SJCRH30 (cell line): ENCODE data around the gene CPXM1. TPM values are rescaled to one million over a fixed set of nuclear protein-coding genes. Genes with fewer than 3 reads are reported as not detected.

ENCODE experiments used
- DNase-seq, 2 experiments: peaks; one replicate each; pipeline ENCODE4 v3.0.0-alpha.2; 2015 to 2020
- H3K27ac ChIP-seq: fragments of 250-450 bp; sonication (Bioruptor Pico); 2 replicates; pipeline ENCODE4 v1.5.1; 2020; ENCODE audit warnings: mild to moderate bottlenecking, moderate library complexity
- H3K27me3 ChIP-seq: fragments of 250-450 bp; sonication (Bioruptor Pico); 2 replicates; pipeline ENCODE4 v1.5.1; 2020; ENCODE audit warnings: mild to moderate bottlenecking, moderate library complexity
- H3K36me3 ChIP-seq: fragments of 250-450 bp; sonication (Bioruptor Pico); 2 replicates; pipeline ENCODE4 v1.5.1; 2020; ENCODE audit warnings: mild to moderate bottlenecking, moderate library complexity
- H3K4me1 ChIP-seq: fragments of 250-450 bp; sonication (Bioruptor Pico); 2 replicates; pipeline ENCODE4 v1.5.1; 2020; ENCODE audit warnings: mild to moderate bottlenecking, moderate library complexity
- H3K4me3 ChIP-seq: fragments of 250-450 bp; sonication (Bioruptor Pico); 2 replicates; pipeline ENCODE4 v1.5.1; 2020; ENCODE audit warnings: mild to moderate bottlenecking, moderate library complexity
- H3K9me3 ChIP-seq: fragments of 250-450 bp; sonication (Bioruptor Pico); replicated peaks from 2 replicates; pipeline ENCODE4 v1.5.1; 2020; ENCODE audit warnings: mild to moderate bottlenecking, moderate library complexity
- total RNA-seq: library from RNA; depleted of rRNA; stranded (reverse); fragments of >200 nt; shearing (Covaris generic); gene quantifications from 2 replicates; pipeline ENCODE4 v1.2.3, GENCODE V29; 2014

CPXM1 gene
- total RNA-seq, 1 experiment from 2014 or later, result 0.12 TPM

DNA sequence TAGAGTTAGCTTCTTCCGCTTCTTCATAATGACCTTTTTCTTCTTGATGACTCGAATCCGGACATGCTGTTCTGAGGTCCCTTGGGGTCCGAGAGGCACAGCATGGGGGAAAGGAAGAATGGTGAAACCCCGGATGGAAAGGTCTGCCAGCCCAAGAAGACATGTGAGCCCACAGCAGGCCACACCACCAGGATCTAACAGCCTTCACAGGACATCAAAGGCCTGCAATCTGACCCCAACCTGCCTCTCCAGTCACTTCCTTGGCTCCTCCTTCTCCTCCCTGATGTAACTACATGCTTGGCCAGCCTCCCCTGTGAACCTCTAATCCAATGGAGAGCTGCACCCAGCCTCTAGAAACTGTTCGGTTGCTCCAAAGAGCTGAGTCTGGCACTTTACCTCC is 1.6 kb downstream of the CPXM1 start:
- Histone ChIP-seq H3K27me3 (no peaks in the 10 kb centered on the region; the same call in 1 of the 2 replicates), H3K4me1 (no peaks in the 10 kb centered on the region), H3K4me3 (no peak overlapping the region), H3K9me3 (no peaks in the 10 kb centered on the region), H3K27ac (no peak overlapping the region), H3K36me3 (no peaks in the 10 kb centered on the region)
- no peak for DNase-seq

GRCh38 chr20:2798095-2798805 is 2.2 kb downstream of the CPXM1 start:
- H3K4me1 ChIP-seq, result no peaks in the 10 kb centered on the region
- H3K9me3 ChIP-seq, result no peaks in the 10 kb centered on the region
- H3K27me3 ChIP-seq, result peaks cover under 1% of the 10 kb centered on the region; the same call in 1 of the 2 replicates
- no peaks in the 10 kb centered on the region for H3K36me3 ChIP-seq
- no peak overlapping the region for H3K4me3 ChIP-seq
- DNase-seq, result no peak
- H3K27ac ChIP-seq, result no peak overlapping the region

DNA sequence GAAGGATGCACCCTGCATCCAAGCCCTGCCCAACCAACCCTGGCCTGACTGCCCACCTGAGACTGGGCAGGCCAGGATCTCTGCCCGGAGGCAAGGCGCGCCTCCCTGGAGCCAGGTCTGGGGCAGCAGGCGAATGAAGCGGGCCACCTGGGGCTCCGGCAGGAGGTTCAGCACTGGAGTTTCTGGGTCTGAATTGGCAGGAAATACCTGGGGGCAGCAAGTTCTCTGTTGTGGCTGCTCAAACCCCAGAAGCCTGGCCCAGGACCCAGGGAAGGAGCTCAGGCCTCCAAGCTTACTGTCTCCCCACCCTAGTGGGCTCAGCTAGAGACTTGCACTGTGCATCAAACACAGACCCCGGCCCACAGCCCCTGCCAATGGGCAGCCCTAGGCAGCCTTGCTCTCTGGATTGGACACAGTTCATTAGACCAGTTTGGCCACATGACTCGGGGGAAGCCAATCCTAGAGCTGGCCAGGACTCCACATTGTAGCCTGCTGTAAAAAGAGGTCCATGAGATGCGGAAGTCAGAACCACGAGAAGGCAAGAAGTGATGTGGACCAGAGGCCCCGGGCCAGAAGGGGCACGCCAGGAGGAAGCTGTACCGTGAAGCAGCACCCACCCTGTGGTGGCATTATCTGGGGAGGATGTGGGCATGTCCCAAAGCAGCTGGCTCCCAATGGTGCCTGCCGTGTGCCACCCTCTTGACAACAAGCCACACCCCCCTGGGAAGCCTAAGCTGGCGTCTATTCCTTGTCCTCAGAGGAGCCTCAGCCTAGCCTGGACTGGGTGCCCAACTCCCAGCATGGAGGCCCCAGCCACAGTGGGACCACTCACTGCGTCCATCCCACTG is 3.1 kb downstream of the CPXM1 start:
- Histone ChIP-seq H3K27me3 (peaks cover 3% of the 10 kb centered on the region; the same call in 1 of the 2 replicates), H3K9me3 (no peaks in the 10 kb centered on the region), H3K4me3 (no peak overlapping the region), H3K36me3 (no peaks in the 10 kb centered on the region), H3K4me1 (no peaks in the 10 kb centered on the region), H3K27ac (no peak overlapping the region)
- DNase-seq, result no peak

DNA sequence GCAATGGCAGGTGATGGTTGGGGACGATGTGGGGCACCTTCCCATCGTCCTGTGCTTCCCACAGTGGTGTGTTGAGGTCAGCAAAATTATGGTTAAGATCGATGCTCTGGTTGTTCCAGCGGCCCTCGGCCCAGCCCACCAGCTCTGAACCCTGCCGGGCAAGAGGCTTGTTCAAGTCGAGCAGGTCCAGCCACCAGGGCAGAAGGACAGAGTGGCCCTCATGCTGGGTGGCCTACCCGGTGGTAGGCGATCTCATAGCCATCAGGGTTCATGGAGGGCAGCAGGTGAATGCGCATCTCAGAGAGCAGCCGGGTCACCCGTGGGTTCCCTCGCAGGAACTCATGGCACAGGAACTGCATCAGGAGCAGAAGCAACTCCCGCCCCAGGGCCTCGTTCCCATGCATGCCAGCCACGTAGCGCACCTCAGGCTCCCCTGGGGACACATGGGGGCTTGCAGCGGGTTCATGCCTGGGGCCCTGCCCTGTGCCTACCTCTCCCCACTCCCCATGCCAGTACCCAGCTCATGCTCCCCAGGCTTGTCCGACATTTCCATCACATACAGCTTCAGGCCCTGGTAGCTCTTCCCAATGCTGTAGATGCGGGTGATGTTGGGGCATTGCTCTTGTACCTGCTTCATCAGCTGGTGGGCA is 4.3 kb downstream of the CPXM1 start:
- no peak overlapping the region for H3K4me3 ChIP-seq
- peaks cover 3% of the 10 kb centered on the region; the same call in 1 of the 2 replicates for H3K27me3 ChIP-seq
- DNase-seq, result no peak
- H3K36me3 ChIP-seq, result no peaks in the 10 kb centered on the region
- no peaks in the 10 kb centered on the region for H3K4me1 ChIP-seq
- H3K9me3 ChIP-seq, result no peaks in the 10 kb centered on the region
- H3K27ac ChIP-seq, result no peak overlapping the region

DNA sequence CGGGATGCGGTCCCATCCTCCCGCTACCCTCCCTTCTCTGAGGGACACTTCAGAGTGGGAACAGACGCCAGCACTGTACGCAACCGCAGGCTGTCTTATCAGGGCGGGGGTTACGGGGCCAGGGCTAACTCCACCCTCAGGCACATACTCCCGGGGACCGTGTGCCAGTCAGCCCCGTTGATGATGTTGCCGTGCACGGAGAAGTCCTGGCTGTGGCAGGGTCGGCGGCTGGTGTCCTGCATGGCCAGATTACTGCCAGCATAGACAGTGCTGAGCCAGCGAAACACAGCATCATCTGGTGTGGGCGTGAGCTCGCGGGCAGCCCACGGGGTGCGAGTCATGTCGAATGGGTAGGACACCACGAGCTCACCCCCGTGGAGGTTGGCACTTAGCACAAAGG is 5.0 kb downstream of the CPXM1 start:
- Histone ChIP-seq H3K27ac (no peak overlapping the region), H3K4me3 (no peak overlapping the region), H3K36me3 (no peaks in the 10 kb centered on the region), H3K27me3 (peaks cover 3% of the 10 kb centered on the region; the same call in 1 of the 2 replicates), H3K9me3 (no peaks in the 10 kb centered on the region), H3K4me1 (no peaks in the 10 kb centered on the region)
- no peak for DNase-seq

DNA sequence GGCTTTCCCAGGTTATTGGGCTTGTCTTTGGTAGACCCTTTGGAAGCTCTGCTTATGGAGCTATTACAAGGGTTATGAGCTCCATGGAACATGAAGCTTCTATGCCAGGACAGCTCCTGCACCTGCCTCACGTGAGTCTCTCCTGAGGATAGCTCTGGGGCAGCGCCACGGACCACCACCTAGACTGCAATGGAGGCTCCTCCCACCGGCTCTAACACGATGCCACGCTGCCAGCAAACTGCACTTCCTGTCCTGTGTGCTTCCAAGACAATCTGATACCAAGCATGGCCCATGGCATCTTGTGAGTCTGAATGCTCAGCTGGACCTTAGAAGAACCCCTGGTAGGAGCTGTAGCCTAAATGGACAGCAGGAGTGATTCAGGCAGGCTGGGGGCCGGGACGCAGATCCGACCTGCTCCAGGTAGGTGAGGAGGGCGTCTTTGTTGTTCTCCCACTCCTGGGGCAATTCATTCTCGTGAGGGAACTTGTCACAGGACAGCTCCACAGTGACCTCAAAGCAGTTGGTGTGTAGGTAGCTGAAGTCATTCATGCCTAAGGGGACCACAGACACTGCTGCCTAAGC is 5.5 kb downstream of the CPXM1 start:
- H3K36me3 ChIP-seq, result no peaks in the 10 kb centered on the region
- H3K4me1 ChIP-seq, result no peaks in the 10 kb centered on the region
- peaks cover 3% of the 10 kb centered on the region; the same call in 1 of the 2 replicates for H3K27me3 ChIP-seq
- no peak overlapping the region for H3K27ac ChIP-seq
- no peak overlapping the region for H3K4me3 ChIP-seq
- H3K9me3 ChIP-seq, result no peaks in the 10 kb centered on the region
- no peak for DNase-seq

DNA sequence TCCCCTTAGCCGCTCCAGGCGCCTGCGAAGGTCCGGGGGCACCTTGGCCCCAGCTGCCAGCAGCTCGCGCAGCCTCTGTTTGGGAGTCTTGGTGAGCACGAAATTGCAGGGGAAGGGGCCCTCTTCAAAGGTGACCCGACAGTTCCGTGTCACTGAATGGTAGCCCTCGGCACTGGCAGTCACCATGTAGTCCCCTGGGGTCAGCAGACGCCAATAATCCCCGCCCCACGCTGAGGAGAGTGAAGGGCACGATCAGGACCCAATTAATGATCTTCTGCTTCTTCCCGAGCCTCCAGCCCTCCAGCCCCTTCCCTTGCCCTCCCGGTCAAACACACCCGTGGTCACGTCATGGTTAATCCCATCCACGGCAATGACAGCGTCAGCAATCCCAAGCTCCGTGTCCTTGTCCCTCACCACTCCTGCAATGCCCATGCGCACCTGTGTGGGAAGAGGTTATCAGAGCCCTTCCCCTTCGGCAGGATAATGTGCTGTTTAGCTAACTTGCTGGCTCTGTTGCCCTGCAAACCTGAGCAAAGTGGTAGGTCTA is 6.2 kb downstream of the CPXM1 start:
- DNase-seq, result no peak
- Histone ChIP-seq H3K27ac (no peak overlapping the region), H3K36me3 (no peaks in the 10 kb centered on the region), H3K27me3 (peaks cover 3% of the 10 kb centered on the region; the same call in 1 of the 2 replicates), H3K9me3 (no peaks in the 10 kb centered on the region), H3K4me1 (no peaks in the 10 kb centered on the region), H3K4me3 (no peak overlapping the region)

DNA sequence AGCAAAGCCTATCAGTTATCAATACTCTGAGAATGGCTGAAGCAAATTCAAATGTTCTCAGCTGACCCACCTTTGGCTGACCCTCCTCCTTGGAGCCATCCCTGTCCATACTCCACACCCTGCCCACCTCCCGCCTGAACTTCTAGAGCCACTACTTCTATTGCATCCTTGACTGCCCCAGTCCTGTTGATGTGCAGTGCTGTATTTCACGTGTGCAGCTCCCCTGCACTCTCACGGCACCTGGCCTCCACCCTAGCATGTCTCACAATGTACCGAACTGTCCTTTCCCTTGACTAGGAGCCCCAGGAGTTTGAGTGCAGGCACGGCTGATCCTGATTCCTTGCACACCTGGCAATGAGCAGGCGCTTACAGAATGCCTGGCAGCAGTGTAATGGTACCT is 7.0 kb downstream of the CPXM1 start:
- H3K27me3 ChIP-seq, result peaks cover 3% of the 10 kb centered on the region; the same call in 1 of the 2 replicates
- no peak for DNase-seq
- H3K4me1 ChIP-seq, result no peaks in the 10 kb centered on the region
- no peaks in the 10 kb centered on the region for H3K36me3 ChIP-seq
- no peaks in the 10 kb centered on the region for H3K9me3 ChIP-seq
- H3K27ac ChIP-seq, result no peak overlapping the region
- no peak overlapping the region for H3K4me3 ChIP-seq

- no peaks in the 10 kb centered on the region for H3K9me3 ChIP-seq
- no peak for DNase-seq
- no peaks in the 10 kb centered on the region for H3K36me3 ChIP-seq
- no peaks in the 10 kb centered on the region for H3K4me1 ChIP-seq
- no peak overlapping the region for H3K27ac ChIP-seq
- no peak overlapping the region for H3K4me3 ChIP-seq
- H3K27me3 ChIP-seq, result no peaks in the 10 kb centered on the region
Observed at GRCh38 chr20:2783908-2784566, 16.4 kb downstream of the CPXM1 start.

GRCh38 chr20:2780948-2781347 is 19.5 kb downstream of the CPXM1 start:
- DNase-seq, result no peak
- no peak overlapping the region for H3K27ac ChIP-seq
- no peaks in the 10 kb centered on the region for H3K36me3 ChIP-seq
- H3K4me3 ChIP-seq, result no peak overlapping the region
- no peaks in the 10 kb centered on the region for H3K27me3 ChIP-seq
- H3K9me3 ChIP-seq, result no peaks in the 10 kb centered on the region
- no peaks in the 10 kb centered on the region for H3K4me1 ChIP-seq

- H3K4me1 ChIP-seq, result no peaks in the 10 kb centered on the region
- no peak overlapping the region for H3K4me3 ChIP-seq
- H3K9me3 ChIP-seq, result no peaks in the 10 kb centered on the region
- H3K36me3 ChIP-seq, result no peaks in the 10 kb centered on the region
- no peaks in the 10 kb centered on the region for H3K27me3 ChIP-seq
- H3K27ac ChIP-seq, result no peak overlapping the region
- no peak for DNase-seq
Observed at GRCh38 chr20:2778602-2779321, 21.7 kb downstream of the CPXM1 start.

DNA sequence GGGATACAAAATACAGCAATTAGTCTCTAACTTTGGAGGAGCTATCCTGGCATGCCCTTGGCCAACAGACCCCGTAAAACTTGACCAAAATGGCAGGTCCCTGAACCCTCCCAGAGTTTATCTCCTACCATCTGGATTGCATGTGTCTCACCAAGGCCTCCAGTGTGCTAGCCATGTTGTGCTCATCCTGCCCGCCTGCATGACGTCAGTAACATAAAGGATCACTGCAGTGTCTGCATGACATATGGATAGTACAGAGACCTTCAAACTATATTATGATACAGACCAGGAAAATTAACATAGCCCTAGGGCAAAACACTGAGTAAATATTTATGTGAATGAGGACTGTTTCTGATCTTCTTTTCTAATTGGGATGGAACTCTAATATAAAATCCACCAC is 25.3 kb downstream of the CPXM1 start:
- no peaks in the 10 kb centered on the region for H3K36me3 ChIP-seq
- DNase-seq, result no peak
- H3K27ac ChIP-seq, result no peak overlapping the region
- no peaks in the 10 kb centered on the region for H3K27me3 ChIP-seq
- peaks cover 3% of the 10 kb centered on the region; the same call in 1 of the 2 replicates for H3K4me1 ChIP-seq
- H3K9me3 ChIP-seq, result no peaks in the 10 kb centered on the region
- no peak overlapping the region for H3K4me3 ChIP-seq

GRCh38 chr20:2773812-2774211 is 26.6 kb downstream of the CPXM1 start:
- Histone ChIP-seq H3K9me3 (no peaks in the 10 kb centered on the region), H3K4me1 (peaks cover 3% of the 10 kb centered on the region; the same call in 1 of the 2 replicates), H3K4me3 (no peak overlapping the region), H3K36me3 (no peaks in the 10 kb centered on the region), H3K27ac (no peak overlapping the region), H3K27me3 (no peaks in the 10 kb centered on the region)
- DNase-seq, result no peak
